HG02588 (cell line): ENCODE results near the gene MTUS2.

Experiments used
- ATAC-seq: cut with Tn5 transposase; IDR thresholded peaks from one replicate; pipeline ENCODE4 v1.9.1; 2021; ENCODE audit warnings: mild to moderate bottlenecking, moderate library complexity; ENCODE audit not compliant: unreplicated experiment

The MTUS2 gene

DNA sequence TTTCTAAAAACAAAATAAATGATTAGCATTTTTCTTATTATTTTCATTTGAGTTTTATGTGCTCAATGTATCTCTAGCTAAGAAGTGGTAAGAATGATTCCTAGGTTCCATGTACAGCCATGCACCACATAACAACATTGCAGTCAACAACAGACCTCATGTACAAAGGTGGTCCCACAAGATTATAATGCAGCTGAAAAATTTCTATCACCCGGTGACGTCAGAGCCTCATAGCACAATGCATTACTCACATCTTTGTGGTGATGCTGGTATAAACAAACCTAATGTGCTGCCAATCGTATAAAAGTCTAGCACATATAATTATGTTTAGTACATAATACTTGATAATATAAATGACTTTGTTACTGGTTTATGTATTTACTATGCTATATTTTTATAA is 654.9 kb downstream of the MTUS2 start:
- no peak for ATAC-seq

GRCh38 chr13:29476046-29476445 is 655.9 kb downstream of the MTUS2 start:
- no peak for ATAC-seq

GRCh38 chr13:29479716-29480492 is 659.8 kb downstream of the MTUS2 start:
- ATAC-seq, result no peak

GRCh38 chr13:29480893-29481525 is 660.9 kb downstream of the MTUS2 start:
- ATAC-seq, result no peak

GRCh38 chr13:29481603-29482002 is 661.5 kb downstream of the MTUS2 start:
- no peak for ATAC-seq

DNA sequence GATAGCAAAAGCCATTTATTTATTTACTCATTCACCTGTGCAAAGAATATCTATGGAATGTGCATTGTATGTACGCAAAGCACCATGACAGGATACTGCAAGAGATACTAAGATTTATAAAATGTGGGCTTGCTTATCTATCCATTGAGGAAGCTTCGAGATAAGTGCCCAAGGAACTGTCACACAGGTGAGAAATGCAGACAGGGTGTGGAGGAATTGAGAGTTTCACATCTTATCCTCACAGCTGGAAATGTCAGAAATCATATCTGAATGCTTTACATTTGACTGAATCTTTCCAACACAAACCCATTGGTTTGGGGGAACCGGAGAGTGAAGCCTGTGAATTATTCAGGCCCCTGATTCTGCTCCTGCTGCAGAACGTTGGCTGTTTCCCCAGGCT is 662.4 kb downstream of the MTUS2 start:
- no peak for ATAC-seq

GRCh38 chr13:29483211-29483610 is 663.1 kb downstream of the MTUS2 start:
- no peak for ATAC-seq

GRCh38 chr13:29483623-29484022 is 663.5 kb downstream of the MTUS2 start:
- ATAC-seq, result no peak

- no peak for ATAC-seq
These were observed 664.1 kb downstream of the MTUS2 start for GRCh38 chr13:29484236-29484635.

DNA sequence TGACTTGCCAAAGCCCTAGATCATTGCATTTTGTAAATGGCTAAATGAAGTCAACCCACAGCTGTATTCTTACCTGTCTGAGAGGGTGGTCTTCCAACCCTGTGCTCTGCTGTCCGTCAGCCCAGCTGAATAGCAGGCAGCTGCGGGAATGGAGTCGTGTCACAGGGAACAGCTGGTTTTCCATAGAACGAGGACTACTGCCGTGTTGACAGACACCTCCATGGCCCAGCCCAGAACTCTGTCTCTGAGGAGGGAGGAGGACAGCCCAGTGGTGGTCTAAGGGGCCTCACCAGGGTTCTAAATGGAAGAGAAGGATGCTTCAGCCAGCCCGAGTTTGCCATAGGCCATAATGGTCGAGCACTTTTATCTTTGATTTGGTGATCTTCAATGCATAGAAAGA is 664.7 kb downstream of the MTUS2 start:
- no peak for ATAC-seq

GRCh38 chr13:29486551-29486950 is 666.4 kb downstream of the MTUS2 start:
- ATAC-seq, result no peak

DNA sequence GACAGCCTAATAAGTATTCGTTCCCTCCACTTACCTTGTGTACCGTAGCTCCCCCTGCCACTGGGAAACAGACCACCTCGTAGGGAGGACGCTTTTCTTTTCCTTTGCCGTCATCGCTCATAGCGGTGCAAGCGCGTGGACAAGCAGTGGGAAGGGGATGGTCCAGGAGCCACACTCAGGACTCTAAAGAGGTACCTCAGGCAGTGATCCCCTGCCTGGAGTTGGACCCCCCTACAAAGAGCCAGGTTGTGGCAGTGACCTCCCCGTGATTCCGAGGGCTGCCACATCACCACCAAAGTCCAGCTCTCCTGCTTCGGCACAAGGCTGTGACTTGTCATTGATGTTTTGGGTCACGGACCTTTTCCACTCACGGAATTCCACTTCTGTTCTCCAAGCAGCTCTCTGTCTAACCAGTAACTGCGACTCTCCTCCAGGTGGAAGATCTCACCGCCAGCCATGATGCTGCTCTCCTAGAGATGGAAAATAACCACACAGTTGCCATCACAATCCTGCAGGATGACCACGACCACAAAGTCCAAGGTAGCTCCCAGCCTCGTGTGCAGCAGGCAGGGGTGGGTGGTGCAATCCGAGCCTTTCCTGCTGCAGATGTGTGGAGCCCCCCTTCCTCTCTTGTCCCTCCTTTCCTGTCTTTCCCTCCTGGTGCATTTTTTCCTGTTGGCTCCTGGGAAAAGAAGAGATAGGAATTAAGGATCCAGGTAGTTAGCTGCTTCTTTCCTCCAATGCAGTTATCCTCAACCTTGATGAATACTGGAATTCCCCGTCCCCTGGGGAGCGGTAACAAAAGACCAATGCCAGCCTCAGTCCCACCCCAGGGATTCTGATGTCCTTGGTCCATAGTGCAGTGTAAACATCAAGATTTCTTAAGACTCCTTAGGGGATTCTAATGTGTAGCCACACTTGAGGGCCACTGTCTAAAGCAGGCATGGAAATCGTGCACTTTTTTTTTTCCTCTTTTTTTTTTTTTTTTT is 667.6 kb downstream of the MTUS2 start:
- no peak for ATAC-seq

- ATAC-seq, result no peak
These were observed 669.8 kb downstream of the MTUS2 start for GRCh38 chr13:29489650-29490560.

GRCh38 chr13:29490561-29490885 is 670.4 kb downstream of the MTUS2 start:
- ATAC-seq, result no peak

- ATAC-seq, result no peak
These were observed 671.1 kb downstream of the MTUS2 start for GRCh38 chr13:29491248-29491647.

- no peak for ATAC-seq
These were observed 673.7 kb downstream of the MTUS2 start for GRCh38 chr13:29493796-29494195.

GRCh38 chr13:29494520-29494919 is 674.4 kb downstream of the MTUS2 start:
- ATAC-seq, result no peak

- peak; percentile 49 for ATAC-seq
These were observed 676.1 kb downstream of the MTUS2 start for GRCh38 chr13:29496241-29496712.

DNA sequence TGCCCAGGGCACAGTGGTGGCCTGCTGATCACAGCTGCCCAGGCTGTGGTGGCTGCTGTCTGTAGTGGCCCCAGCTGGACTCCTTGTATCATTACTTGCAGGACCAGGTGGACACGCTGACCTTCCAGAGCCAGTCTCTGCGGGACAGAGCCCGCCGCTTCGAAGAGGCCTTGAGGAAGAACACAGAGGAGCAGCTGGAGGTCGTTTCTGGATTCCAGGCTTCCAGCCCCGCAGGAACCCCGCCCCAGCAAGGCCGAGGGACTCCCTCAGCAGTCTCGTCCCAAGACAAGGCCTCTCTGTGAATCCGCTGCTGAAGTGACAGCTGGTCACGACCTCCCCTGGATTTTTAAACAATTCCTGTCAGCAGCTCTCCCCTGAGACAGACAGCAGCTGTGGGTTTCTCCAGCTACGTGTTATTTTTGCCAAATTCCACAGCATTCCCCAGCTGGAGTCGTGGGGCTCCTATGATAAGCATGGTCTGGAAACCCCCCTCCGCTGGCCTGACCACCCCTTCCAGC is 677.1 kb downstream of the MTUS2 start:
- no peak for ATAC-seq

GRCh38 chr13:29498426-29499040 is 678.4 kb downstream of the MTUS2 start:
- no peak for ATAC-seq
